Measurements from ENCODE around the gene NME7.

NME7 gene

GRCh38 chr1:169149555-169150286 lies 217.9 kb downstream of the NME7 start:
- TF ChIP-seq CTCF (IDR thresholded peaks at IDR 0.05; ENCODE audit: extremely low read depth, insufficient read depth, missing control alignments) = no peak
- DNase-seq (ENCODE audit: low spot score) = no peak
- in situ Hi-C loops (cut with MboI; ENCODE audit: low pct_unique_long_range_greater_than_20kb, low sequenced_read_pairs, unreplicated experiment) = no loop called here

GRCh38 chr1:169148472-169149252 lies 218.9 kb downstream of the NME7 start:
- DNase-seq (ENCODE audit: low spot score) = no peak
- TF ChIP-seq CTCF (IDR thresholded peaks at IDR 0.05; ENCODE audit: extremely low read depth, insufficient read depth, missing control alignments) = no peak
- in situ Hi-C loops (cut with MboI; ENCODE audit: low pct_unique_long_range_greater_than_20kb, low sequenced_read_pairs, unreplicated experiment) = no loop called here

GRCh38 chr1:169146576-169147214 lies 220.9 kb downstream of the NME7 start:
- DNase-seq (ENCODE audit: low spot score) = no peak
- in situ Hi-C loops (cut with MboI; ENCODE audit: low pct_unique_long_range_greater_than_20kb, low sequenced_read_pairs, unreplicated experiment) = no loop called here
- no peak for TF ChIP-seq CTCF (IDR thresholded peaks at IDR 0.05; ENCODE audit: extremely low read depth, insufficient read depth, missing control alignments)

- TF ChIP-seq CTCF (IDR thresholded peaks at IDR 0.05; ENCODE audit: extremely low read depth, insufficient read depth, missing control alignments) = no peak
These were observed 222.5 kb downstream of the NME7 start for GRCh38 chr1:169144941-169145626.

GRCh38 chr1:169143984-169144383 lies 223.6 kb downstream of the NME7 start:
- in situ Hi-C loops (cut with MboI; ENCODE audit: low pct_unique_long_range_greater_than_20kb, low sequenced_read_pairs, unreplicated experiment) = no loop called here
- no peak for DNase-seq (ENCODE audit: low spot score)
- TF ChIP-seq CTCF (IDR thresholded peaks at IDR 0.05; ENCODE audit: extremely low read depth, insufficient read depth, missing control alignments) = no peak

More at GRCh38 chr1:169144941-169145626, 222.5 kb downstream of the NME7 start:
- in situ Hi-C loops (cut with MboI; ENCODE audit: low pct_unique_long_range_greater_than_20kb, low sequenced_read_pairs, unreplicated experiment) = no loop called here
- DNase-seq (ENCODE audit: low spot score) = no peak

GRCh38 chr1:169143346-169143745 lies 224.3 kb downstream of the NME7 start:
- DNase-seq (ENCODE audit: low spot score) = no peak
- no peak for TF ChIP-seq CTCF (IDR thresholded peaks at IDR 0.05; ENCODE audit: extremely low read depth, insufficient read depth, missing control alignments)
- in situ Hi-C loops (cut with MboI; ENCODE audit: low pct_unique_long_range_greater_than_20kb, low sequenced_read_pairs, unreplicated experiment) = no loop called here
